HG03108 (cell line): ENCODE measurements around the gene RIMBP3B.
A peak's percentile ranks its signal among the peaks of the same experiment; 100 is the strongest.
"Not testable (repeated sequence)": the region's sequence is repeated elsewhere in the genome, so short reads cannot be mapped to it uniquely, and the experiment has no call there.

ENCODE experiments used
- ATAC-seq: cut with Tn5 transposase; IDR thresholded peaks from one replicate; pipeline ENCODE4 v1.9.1; 2021; ENCODE audit warnings: moderate library complexity; ENCODE audit not compliant: unreplicated experiment

RIMBP3B gene, protein sequence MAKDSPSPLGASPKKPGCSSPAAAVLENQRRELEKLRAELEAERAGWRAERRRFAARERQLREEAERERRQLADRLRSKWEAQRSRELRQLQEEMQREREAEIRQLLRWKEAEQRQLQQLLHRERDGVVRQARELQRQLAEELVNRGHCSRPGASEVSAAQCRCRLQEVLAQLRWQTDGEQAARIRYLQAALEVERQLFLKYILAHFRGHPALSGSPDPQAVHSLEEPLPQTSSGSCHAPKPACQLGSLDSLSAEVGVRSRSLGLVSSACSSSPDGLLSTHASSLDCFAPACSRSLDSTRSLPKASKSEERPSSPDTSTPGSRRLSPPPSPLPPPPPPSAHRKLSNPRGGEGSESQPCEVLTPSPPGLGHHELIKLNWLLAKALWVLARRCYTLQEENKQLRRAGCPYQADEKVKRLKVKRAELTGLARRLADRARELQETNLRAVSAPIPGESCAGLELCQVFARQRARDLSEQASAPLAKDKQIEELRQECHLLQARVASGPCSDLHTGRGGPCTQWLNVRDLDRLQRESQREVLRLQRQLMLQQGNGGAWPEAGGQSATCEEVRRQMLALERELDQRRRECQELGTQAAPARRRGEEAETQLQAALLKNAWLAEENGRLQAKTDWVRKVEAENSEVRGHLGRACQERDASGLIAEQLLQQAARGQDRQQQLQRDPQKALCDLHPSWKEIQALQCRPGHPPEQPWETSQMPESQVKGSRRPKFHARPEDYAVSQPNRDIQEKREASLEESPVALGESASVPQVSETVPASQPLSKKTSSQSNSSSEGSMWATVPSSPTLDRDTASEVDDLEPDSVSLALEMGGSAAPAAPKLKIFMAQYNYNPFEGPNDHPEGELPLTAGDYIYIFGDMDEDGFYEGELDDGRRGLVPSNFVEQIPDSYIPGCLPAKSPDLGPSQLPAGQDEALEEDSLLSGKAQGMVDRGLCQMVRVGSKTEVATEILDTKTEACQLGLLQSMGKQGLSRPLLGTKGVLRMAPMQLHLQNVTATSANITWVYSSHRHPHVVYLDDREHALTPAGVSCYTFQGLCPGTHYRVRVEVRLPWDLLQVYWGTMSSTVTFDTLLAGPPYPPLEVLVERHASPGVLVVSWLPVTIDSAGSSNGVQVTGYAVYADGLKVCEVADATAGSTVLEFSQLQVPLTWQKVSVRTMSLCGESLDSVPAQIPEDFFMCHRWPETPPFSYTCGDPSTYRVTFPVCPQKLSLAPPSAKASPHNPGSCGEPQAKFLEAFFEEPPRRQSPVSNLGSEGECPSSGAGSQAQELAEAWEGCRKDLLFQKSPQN (N-terminal part only)

DNA sequence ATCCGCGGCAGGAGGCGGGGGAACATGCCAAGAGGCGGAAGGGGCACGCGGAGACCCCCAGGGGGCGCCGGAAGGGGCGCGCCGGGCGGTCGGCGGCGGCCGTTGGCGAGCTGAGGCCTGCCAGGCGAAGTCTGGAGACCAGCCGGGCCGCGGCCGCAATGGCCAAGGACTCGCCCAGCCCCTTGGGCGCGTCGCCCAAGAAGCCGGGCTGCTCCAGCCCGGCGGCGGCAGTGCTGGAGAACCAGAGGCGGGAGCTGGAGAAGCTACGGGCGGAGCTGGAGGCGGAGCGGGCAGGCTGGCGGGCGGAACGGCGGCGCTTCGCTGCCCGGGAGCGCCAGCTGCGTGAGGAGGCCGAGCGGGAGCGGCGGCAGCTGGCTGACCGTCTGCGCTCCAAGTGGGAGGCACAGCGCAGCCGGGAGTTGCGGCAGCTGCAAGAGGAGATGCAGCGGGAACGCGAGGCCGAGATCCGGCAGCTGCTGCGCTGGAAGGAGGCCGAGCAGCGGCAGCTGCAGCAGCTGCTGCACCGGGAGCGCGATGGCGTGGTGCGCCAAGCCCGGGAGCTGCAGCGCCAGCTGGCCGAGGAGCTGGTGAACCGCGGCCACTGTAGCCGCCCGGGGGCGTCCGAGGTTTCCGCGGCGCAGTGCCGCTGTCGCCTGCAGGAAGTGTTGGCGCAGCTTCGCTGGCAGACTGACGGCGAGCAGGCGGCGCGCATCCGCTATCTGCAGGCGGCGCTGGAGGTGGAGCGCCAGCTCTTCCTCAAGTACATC lies at the start of gene RIMBP3B:
Gene RIMBP3B, plus strand, starts transcription at position 51 of the 767 bp plus-strand sequence. Its CDS starts 108 bp downstream, at position 159.
- peak; percentile 77 for ATAC-seq

DNA sequence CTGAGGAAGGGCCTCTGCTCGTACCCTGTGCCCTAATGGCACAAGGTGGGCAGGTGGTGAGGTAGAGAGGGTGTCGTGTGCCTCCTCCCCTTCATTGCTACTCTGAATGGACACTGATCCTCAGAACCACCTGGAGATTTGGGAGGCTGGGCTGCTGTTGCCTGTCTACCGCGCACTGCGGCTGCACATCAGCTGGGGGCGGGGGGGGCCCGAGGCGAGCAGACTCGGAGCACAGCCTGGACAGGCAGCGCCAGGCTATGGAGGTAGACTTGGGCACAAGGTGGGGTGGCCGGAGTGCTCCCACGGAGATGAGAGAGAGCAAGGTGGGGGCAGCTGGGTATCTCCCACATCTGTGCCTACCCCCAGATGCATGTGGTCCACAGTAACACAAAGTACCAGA lies 26.0 kb upstream of the RIMBP3B start:
- ATAC-seq, result not testable (repeated sequence)

DNA sequence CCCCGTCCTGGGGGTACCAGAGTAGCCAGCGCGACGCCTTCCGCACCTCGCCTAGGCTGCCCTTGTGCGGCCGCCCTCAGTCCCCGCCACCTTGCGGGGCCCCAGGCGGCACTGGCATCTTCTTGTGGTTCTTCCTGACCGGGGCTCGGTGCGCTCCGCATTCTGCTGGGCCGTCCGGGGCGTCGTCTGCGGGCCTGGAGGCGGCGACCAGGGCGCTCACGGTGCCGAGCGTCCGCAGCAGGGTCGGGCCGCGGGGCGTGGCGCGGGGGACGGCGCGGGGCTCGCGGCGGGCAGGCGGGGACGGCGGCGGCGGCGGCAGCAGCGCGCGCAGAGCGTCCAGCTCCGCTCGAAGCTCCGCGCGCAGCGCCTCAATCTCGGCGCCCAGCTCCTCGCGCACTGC lies 23.0 kb upstream of the RIMBP3B start:
- ATAC-seq, result not testable (repeated sequence)

DNA sequence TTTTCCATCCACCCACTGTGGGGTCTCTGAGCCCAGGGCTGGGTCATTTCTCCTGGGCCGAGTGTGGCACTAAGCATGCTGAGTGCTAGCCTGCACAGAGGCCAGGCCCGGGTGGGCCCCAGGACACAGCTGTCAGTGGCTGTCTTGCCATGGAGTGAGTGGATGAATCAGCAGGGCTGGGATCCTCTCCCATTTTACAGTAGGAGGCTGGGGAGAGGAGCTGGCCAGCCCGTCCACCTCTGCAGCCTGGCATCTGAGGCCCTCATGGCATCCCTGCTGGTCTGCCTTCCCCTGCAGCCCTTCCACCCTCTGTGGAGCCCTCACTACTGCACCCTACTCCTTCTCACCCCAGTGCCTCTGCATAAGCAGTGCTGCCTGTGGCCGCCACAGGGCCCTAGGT lies 21.1 kb upstream of the RIMBP3B start:
- not testable (repeated sequence) for ATAC-seq

DNA sequence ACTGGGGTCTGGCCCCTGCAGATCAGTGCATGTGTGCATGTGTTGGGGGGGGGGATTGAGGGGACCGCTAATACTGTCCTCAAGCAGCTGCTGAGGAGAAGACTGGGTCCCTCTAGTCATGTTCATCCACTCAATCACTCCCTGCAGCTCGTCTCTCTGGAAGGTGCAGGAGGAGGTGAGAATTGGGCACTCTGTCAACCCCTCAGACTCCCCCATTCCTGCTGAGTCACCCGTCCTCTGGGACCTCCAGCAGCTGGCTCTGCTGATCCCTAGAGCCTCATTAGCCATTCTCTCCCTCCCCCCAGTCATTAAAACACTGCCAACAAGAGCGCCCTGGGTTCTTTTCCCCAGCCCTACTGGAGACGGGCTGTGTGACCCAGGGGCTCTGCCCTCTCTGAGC lies 20.5 kb upstream of the RIMBP3B start:
- not testable (repeated sequence) for ATAC-seq

DNA sequence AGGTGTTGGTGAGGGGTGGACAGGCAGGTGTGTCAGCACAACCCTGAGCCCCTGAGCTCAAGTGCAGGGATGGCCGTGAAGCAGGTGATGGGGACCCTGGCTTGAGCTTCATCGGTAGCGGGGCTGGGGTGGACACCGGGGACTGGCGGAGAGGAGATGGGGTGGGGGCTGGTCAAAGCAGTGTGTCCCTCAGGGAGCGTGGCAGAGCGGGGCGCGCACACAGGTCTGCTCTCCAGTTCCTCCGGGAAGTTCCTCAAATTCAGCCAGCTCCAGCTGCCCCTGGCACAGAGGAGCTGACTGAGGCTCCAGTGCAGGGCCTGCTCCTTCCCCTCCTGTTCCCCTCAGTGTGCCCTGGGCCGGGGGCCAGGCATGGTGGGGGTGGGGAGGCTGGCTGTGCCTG lies 19.7 kb upstream of the RIMBP3B start:
- not testable (repeated sequence) for ATAC-seq

DNA sequence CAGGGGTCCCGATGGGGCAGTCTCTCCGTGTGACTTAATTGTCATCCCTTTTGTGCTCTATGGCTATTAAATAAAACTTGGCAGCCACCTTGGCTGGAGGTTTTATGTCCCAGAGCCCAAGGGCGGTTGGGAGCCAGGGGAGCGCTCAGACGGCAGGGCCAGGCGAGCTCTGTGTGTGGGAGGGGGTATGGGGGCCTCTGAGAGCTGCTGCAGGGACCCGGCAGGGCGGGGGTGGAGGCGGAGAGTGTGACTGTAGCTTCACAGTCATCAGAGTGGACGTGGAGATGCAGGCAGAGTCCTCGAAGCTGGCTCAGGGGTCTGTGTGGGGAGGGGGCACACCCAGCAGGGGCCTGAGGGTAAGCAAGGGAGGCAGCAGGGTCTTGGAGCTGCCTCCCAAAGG lies 19.2 kb upstream of the RIMBP3B start:
- not testable (repeated sequence) for ATAC-seq

DNA sequence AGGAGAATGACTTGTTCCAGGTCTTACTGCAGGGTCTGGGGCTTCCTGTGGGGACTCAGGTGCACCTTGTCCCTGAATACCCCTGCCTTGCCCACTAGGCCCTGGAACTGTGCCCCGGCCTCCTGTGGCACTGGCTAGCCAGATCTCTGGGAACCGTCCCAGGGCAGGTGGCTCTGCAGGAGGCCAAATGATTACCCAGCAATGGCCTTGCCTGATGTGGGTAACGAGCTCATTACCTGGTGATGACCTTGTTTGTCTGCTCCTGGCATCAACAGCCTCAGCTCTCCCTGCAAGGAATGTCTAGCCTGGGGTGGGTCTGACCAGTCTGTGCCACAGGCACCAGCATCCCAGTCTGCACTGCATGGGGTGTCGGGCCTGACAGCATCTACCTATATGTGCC lies 18.2 kb upstream of the RIMBP3B start:
- ATAC-seq, result not testable (repeated sequence)

DNA sequence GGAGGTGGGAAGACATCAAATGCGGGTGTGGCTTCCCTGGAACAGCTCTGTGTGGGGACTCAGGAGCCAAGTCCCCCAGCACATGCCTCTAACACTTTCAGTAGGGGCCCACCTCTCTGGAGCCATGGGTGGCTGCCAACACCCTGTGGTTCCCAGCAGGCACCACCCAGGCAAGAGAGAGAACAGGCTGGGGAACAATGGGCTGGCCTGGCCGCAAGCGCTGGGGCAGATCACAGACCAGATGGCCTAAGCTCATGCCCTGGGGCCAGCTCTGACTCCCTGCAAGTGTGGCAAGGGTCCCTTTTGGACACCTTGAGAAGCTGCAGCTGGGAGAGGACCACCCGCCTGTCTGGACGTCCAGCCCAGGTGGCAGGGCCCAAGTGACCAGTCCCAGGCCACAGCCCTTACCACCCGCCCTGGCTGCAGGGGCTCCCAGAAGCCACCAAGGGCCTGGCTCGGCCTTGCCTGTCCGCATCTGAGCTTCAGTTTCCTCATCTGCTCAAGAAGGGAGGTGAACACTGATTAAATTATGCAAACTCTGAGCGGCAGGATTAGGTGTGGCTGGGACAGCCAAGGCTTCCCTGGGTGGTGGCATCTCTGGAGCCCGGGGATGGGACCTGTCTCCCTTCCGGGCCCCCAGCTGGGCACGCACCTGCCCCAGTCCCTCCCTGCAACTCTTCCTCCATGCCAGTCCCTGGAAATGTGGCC lies 14.8 kb upstream of the RIMBP3B start:
- ATAC-seq, result not testable (repeated sequence)

DNA sequence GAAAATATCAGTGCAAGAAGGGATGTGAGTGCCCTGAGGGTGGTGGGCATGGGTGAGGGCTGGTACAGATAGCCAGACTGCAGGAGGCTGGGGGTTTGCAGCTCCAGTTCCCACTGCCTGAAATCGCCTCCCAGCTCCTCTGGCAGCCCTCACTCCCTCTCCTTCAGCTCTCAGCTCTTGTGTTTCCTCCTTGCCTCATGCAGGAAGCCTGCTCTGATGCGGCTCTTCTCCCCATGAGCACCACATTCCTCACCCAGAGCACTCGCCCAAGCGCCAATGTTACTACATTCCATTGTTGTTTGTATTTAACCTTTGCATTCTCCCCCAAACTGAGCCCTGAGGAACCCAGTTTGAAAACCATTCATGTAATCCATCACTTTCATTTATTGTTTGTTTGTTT lies 7.7 kb upstream of the RIMBP3B start:
- ATAC-seq, result not testable (repeated sequence)

DNA sequence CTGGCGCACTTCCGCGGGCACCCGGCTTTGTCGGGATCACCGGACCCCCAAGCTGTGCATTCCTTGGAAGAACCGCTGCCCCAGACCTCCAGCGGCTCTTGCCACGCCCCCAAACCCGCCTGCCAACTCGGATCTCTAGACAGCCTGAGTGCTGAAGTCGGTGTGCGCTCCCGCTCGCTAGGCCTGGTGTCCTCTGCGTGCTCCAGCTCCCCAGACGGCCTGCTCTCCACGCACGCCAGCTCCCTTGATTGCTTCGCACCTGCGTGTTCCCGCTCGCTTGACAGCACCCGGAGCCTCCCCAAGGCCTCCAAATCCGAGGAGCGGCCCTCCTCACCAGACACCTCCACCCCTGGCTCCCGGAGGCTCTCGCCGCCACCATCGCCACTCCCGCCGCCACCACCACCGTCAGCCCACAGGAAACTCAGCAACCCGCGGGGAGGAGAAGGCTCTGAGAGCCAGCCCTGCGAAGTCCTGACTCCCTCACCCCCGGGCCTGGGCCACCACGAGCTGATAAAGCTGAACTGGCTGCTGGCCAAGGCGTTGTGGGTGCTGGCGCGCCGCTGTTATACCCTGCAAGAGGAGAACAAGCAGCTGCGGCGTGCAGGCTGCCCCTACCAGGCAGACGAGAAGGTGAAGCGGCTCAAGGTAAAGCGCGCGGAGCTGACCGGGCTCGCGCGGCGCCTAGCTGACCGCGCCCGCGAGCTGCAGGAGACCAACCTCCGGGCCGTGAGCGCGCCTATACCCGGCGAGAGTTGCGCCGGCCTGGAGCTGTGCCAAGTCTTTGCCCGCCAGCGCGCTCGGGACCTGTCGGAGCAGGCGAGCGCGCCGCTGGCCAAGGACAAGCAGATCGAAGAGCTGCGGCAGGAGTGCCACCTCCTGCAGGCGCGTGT lies 1.2 kb downstream of the RIMBP3B start:
- ATAC-seq, result peak; percentile 14

DNA sequence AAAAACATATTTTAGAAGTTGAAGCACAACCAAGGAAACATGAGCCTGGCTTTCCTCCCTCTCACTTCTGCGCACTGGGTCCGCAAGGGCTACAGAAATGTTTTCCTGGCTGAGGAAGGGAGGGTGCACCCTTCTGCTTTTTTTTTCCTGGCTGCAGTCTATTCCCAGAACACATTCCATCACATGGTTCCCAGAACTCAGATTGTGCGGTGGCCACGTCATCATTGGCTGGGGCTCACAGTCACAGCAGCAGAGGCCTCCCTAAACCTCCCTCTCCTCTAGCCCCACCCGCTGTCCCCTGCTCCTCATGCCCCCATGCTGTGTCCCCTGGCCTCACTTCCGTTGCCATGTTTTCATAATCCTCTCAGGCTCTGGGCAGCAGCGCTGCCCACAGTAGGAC lies 5.9 kb downstream of the RIMBP3B start:
- ATAC-seq, result not testable (repeated sequence)

DNA sequence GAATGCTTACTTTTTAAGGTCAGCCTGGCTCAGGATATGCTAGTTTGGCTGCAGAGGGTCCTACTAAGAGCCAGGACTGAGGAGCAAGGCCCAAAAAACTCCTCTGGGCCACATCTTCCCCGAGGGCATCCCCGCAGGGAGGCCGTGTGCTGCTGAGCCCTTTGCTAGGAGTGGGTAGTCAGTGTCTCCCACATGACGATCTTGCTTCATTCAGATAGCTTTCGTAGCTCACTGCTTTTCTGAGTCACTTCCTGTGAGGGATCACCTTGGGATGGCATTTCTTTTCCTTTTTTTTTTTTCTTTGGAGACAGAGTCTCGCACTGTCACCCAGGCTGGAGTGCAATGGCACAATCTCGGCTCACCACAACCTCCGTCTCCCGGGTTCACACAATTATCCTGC lies 6.5 kb downstream of the RIMBP3B start:
- ATAC-seq, result not testable (repeated sequence)

DNA sequence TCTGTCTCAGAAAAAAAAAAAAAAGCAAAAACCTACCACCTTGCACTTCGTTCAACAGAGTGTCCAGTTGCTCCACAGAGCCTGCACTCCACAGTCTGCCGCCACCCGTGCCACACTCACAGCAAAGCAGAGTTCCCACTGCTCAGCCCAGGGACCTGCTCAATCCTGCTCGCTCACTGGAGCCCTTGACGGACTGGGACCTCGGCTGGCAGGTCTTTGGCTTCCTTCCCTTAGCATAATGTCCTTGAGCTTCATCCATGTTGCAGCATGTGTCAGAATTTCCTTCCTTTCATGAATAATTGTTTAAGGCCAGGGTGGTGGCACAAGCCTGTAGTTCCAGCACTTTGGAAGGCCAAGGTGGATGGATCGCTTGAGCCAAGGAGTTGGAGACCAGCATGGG lies 11.1 kb downstream of the RIMBP3B start:
- ATAC-seq, result not testable (repeated sequence)

DNA sequence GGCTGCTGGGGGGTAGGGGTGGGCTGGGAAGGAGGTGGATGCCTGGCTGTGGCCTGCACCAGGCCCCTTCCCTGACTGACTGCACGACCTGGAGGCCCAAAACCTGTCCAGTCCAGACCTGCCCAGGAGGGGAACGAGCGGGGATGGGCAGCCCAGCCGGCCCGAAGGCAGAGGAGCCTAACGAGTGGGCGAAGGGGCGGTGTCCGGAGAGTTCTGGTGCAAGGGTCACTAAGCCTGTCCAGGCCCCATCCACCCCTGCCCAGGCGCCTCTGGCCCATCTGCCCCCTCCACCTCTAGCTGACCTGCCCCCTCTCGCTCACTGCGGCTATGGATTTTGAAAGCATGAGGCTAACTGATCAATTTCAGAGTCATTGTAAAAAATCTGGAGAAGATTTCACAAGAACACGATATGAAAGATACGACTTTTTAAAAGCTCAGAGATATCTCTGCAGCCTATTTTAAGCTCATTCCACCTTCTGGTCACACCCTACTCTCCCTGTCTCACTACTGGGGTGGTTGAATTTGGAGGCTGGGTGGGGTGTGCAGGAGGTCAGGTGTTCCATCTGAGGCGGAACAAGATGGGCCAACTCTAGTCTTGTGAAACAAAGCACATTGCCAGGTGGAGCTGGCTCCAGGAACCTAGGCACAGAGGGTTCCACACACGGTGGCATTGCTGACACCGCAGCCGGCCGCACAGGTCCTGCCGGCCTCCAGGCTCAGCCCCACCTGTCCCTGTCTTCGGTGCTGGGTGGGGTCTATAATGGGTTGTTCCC lies 17.8 kb downstream of the RIMBP3B start:
- ATAC-seq, result not testable (repeated sequence)

DNA sequence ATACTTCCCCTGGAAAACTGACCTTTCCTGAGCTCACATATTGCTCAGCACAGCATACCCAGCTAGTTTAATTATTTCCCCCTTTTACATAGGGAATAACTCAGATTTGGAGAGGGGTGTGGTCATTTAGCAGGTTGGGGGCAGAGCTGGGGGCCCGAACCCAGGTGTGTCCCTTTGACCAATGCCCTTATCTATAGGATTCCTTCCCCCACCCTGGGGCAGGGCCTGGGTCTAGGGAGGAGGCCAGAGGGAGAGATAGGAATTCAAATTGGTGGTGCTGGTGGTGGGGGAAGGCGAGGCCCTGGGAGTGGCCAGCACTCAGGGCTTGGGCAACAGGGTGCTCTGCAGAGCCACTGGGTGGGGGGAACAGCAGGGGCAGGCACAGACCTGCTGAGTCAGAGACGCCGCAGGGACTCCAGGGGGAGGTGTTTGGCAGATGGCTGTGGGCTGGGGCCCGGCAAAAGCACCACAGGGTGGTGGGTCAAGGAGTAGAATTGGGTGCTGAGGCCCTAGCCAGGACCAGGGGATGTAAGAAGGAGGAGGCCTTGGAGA lies 19.3 kb downstream of the RIMBP3B start:
- ATAC-seq, result not testable (repeated sequence)

DNA sequence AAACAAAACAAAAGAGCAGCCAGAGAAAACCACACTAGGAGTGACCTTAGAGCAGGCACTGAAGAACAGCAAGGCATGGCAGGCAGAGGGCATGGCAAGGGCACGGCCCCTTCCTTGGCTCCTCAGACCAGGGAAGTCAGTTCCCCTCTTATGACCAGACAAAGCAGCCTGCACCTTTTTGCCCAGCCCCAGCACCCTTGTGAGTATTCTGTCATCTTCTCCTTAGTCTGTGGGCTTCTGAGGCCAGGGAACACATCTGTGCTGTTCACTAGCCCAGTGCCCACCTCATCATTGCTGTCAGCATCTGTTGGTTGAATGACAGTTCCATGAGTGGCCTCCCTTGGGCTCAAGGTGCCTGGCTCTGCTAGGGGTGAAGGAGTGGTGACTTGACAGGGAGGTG lies 23.6 kb downstream of the RIMBP3B start:
- ATAC-seq, result not testable (repeated sequence)
